Measurements from ENCODE around the gene SDR9C7. TPM values are rescaled to one million over a fixed set of nuclear protein-coding genes. Genes with fewer than 3 reads are reported as not detected.
"Not testable (repeated sequence)": the region's sequence is repeated elsewhere in the genome, so short reads cannot be mapped to it uniquely, and the experiment has no call there.

SDR9C7 gene
- not detected for total RNA-seq (2013)
- polyA plus RNA-seq (not detected), polyA minus RNA-seq (0.14 TPM in 1 of 2 replicates, not detected in the other), total RNA-seq (0 to 0.90 (median 0) reads per million in 11 experiments)

DNA sequence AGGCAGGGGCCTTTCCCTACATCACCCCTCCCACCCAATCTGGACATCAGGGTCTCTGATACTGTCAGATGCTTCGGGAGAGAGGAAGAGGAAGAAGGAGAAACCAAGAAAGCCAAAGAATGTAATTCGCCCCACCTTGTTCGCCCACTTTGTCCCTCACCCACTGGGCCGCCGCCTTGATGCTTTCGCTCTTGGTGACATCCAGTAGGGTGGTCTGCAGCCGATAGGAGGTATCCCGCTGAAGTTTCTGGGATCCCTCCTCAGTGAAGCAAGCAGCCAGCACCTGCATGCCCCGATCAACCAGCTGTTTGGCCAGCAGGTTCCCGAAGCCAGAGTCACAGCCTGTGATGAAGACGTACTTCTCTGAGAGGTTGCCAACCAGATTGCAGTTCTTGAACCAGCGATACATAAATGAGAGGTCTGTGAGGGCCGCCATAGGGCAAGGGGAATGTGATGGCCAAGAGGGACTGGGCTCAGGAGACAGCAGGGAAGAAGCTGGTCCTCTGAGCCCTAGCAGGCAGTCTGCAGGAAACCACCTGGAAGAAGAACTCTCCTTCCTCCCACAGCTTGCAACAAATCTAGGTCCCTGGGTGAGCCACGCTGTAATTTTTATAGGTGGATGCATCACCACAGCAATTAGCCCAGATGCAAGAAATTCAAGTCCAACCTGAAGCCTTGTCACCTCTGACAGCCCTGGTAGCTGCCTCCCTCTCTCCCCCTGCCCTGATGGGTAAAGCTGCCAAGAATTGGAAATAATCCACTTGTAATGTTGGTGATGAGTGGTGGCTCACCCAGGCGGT, at the start of gene SDR9C7:
SDR9C7 (minus strand) TSS at position 583 of the 800 bp plus-strand sequence; CDS start at position 436, 147 bp downstream.
- Histone ChIP-seq H3K4me2 (replicated peaks; ENCODE audit: extremely low read depth, low read length, poor library complexity, severe bottlenecking) (peak within 1 kb of the TSS; percentile 69), H3K4me3 (replicated peaks in 1 of 3; ENCODE audit: low read depth in 2 of 3, low read length in 3 of 3) (peak within 1 kb of the TSS in 1 of 3 experiments; percentile 62), H3K79me2 (ENCODE audit: insufficient read depth, low read length) (no peaks in the 10 kb centered on the region), H3K36me3 (replicated peaks in 1 of 2; ENCODE audit: control insufficient read depth in 1 of 2, insufficient read depth in 2 of 2, low read length in 2 of 2) (no peaks in the 10 kb centered on the region), H3K9ac (ENCODE audit: insufficient read depth, low read length, poor library complexity, severe bottlenecking) (no peak within 1 kb of the TSS), H4K20me1 (ENCODE audit: insufficient read depth, low read length) (no peaks in the 10 kb centered on the region), H2AFZ (ENCODE audit: insufficient read depth, low read depth, low read length, poor library complexity, severe bottlenecking) (no peak within 1 kb of the TSS), H3K27me3 (ENCODE audit: control insufficient read depth in 2 of 2, insufficient read depth in 2 of 2, low read length in 2 of 2) (no peaks in the 10 kb centered on the region), H3K4me1 (ENCODE audit: control insufficient read depth in 1 of 2, insufficient read depth in 2 of 2, low read length in 2 of 2) (peaks cover 27 to 36% of the 10 kb centered on the region in 2 donors), H3K9me3 (replicated peaks in 1 of 2; ENCODE audit: control insufficient read depth in 1 of 2, insufficient read depth in 1 of 2, low read length in 2 of 2) (no peaks in the 10 kb centered on the region), H3K27ac (ENCODE audit: low read depth in 1 of 2, low read length in 2 of 2) (peak within 1 kb of the TSS; percentile 56 to 73)
- intact Hi-C loops (cut with micrococcal nuclease): loop anchor here in 1 of 2 donors (5.0 kb wide), 1 partner anchor 528 kb away; no protein-coding TSS in a partner anchor
- H3K27me3 Mint-ChIP-seq (ENCODE audit: low read depth in 3 of 3): peaks cover 2 to 6% (median 2%) of the 10 kb centered on the region in 3 donors
- TF ChIP-seq, protein P1, sequence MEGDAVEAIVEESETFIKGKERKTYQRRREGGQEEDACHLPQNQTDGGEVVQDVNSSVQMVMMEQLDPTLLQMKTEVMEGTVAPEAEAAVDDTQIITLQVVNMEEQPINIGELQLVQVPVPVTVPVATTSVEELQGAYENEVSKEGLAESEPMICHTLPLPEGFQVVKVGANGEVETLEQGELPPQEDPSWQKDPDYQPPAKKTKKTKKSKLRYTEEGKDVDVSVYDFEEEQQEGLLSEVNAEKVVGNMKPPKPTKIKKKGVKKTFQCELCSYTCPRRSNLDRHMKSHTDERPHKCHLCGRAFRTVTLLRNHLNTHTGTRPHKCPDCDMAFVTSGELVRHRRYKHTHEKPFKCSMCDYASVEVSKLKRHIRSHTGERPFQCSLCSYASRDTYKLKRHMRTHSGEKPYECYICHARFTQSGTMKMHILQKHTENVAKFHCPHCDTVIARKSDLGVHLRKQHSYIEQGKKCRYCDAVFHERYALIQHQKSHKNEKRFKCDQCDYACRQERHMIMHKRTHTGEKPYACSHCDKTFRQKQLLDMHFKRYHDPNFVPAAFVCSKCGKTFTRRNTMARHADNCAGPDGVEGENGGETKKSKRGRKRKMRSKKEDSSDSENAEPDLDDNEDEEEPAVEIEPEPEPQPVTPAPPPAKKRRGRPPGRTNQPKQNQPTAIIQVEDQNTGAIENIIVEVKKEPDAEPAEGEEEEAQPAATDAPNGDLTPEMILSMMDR (IDR thresholded peaks at IDR 0.05): no peak
- no peak within 1 kb of the TSS for H3K4me3 Mint-ChIP-seq
- 93% methylated on average over 12 of the region's 15 CpGs for WGBS (ENCODE audit: insufficient coverage)
- no peaks in the 10 kb centered on the region for H3K36me3 Mint-ChIP-seq
- peaks cover 0 to 7% (median 0%) of the 10 kb centered on the region in 7 donors for H3K9me3 Mint-ChIP-seq
- H3K27ac Mint-ChIP-seq: peak within 1 kb of the TSS; percentile 76 to 93 (median 87)
- peaks cover 43% of the 10 kb centered on the region for H3K4me1 Mint-ChIP-seq
- DNase-seq: no peak

DNA sequence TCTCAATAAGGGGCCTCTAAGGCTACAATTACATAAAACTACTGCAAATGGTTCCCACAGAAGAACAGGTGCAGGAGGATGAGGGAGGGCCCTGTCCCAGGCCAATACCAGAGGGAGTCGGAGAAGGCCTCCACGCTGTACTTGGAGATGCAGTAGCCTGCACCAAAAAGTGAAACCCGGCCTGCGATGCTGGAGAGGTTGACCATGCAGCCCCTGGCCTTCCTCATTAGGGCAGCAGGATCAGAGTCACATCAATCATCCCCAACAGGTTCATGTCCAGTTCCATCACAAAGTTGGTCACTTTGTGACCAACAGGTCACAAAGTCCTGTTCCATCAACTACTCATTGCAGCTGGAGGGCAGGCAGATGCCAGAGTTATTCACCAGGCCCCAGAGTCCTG, 49.2 kb upstream of the SDR9C7 start:
- no peaks in the 10 kb centered on the region for H3K36me3 ChIP-seq (replicated peaks in 1 of 2; ENCODE audit: control insufficient read depth in 1 of 2, insufficient read depth in 2 of 2, low read length in 2 of 2)
- H3K27ac ChIP-seq (ENCODE audit: low read depth in 1 of 2, low read length in 2 of 2): no peak overlapping the region
- H3K4me2 ChIP-seq (replicated peaks; ENCODE audit: extremely low read depth, low read length, poor library complexity, severe bottlenecking): no peak overlapping the region
- Mint-ChIP-seq H3K4me3 (no peak overlapping the region), H3K27me3 (ENCODE audit: low read depth in 3 of 3) (peaks cover 2 to 6% (median 4%) of the 10 kb centered on the region in 3 donors), H3K9me3 (peaks cover 0 to 3% (median 0%) of the 10 kb centered on the region in 7 donors), H3K4me1 (peaks cover 13% of the 10 kb centered on the region), H3K27ac (no peak overlapping the region), H3K36me3 (no peaks in the 10 kb centered on the region)
- DNase-seq: no peak
- intact Hi-C loops (cut with micrococcal nuclease): no loop called here
- H3K9ac ChIP-seq (ENCODE audit: insufficient read depth, low read length, poor library complexity, severe bottlenecking): no peak overlapping the region
- WGBS (ENCODE audit: insufficient coverage): 100% methylated on average over 4 of the region's 4 CpGs
- no peaks in the 10 kb centered on the region for H3K9me3 ChIP-seq (replicated peaks in 1 of 2; ENCODE audit: control insufficient read depth in 1 of 2, insufficient read depth in 1 of 2, low read length in 2 of 2)
- no peak overlapping the region for H2AFZ ChIP-seq (ENCODE audit: insufficient read depth, low read depth, low read length, poor library complexity, severe bottlenecking)
- H3K27me3 ChIP-seq (ENCODE audit: control insufficient read depth in 2 of 2, insufficient read depth in 2 of 2, low read length in 2 of 2): no peaks in the 10 kb centered on the region
- no peaks in the 10 kb centered on the region for H3K79me2 ChIP-seq (ENCODE audit: insufficient read depth, low read length)
- H3K4me3 ChIP-seq (replicated peaks in 1 of 3; ENCODE audit: low read depth in 2 of 3, low read length in 3 of 3): no peak overlapping the region
- TF ChIP-seq, protein P1 (IDR thresholded peaks at IDR 0.05): no peak
- peaks cover 9 to 12% of the 10 kb centered on the region in 2 donors for H3K4me1 ChIP-seq (ENCODE audit: control insufficient read depth in 1 of 2, insufficient read depth in 2 of 2, low read length in 2 of 2)
- no peaks in the 10 kb centered on the region for H4K20me1 ChIP-seq (ENCODE audit: insufficient read depth, low read length)

DNA sequence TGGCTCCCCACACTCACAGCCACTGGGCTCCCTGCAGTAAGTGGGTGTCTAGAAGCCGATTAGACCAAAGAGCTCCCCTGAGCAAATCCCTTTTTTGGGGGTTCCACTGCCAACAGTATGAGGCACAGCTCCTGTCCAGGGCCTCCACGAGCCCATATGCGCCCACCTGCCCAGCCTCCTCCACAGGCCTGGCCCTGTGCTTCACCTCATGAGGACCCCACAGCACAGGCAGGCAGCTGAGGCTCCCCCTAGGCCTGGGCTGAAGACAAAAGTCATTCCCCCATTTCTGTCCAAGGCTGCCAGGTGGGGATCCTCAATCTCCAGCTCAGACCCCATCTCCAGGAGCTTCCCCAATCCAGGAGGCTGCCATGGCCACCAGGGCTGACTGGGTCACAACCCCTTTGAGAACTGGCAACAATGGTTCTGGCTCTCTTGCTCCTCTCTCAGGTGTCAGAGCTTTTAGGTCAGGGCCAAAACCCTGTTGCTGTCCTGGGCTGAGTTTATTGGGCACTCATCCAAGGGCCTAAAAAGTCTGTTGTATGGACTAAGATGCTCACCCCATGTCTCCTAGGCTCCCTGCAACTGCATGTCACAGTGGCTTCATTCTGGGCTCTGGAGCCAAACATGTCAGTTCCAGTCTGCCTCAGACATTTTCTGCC, 48.5 kb upstream of the SDR9C7 start:
- intact Hi-C loops (cut with micrococcal nuclease); H3K4me3 Mint-ChIP-seq: not testable (repeated sequence)
- WGBS (ENCODE audit: insufficient coverage): 90% methylated on average over 2 of the region's 3 CpGs

More for the DNA sequence above, 48.5 kb upstream of the SDR9C7 start:
- not testable (repeated sequence) for H3K9me3 Mint-ChIP-seq; H3K36me3 Mint-ChIP-seq; H3K27me3 ChIP-seq (ENCODE audit: control insufficient read depth in 2 of 2, insufficient read depth in 2 of 2, low read length in 2 of 2); H3K4me1 ChIP-seq (ENCODE audit: control insufficient read depth in 1 of 2, insufficient read depth in 2 of 2, low read length in 2 of 2); H2AFZ ChIP-seq (ENCODE audit: insufficient read depth, low read depth, low read length, poor library complexity, severe bottlenecking); H3K79me2 ChIP-seq (ENCODE audit: insufficient read depth, low read length); H3K27ac ChIP-seq (ENCODE audit: low read depth in 1 of 2, low read length in 2 of 2); H3K4me1 Mint-ChIP-seq; H4K20me1 ChIP-seq (ENCODE audit: insufficient read depth, low read length); H3K27ac Mint-ChIP-seq; H3K4me2 ChIP-seq (replicated peaks; ENCODE audit: extremely low read depth, low read length, poor library complexity, severe bottlenecking); H3K27me3 Mint-ChIP-seq (ENCODE audit: low read depth in 3 of 3); DNase-seq; H3K4me3 ChIP-seq (replicated peaks in 1 of 3; ENCODE audit: low read depth in 2 of 3, low read length in 3 of 3); H3K36me3 ChIP-seq (replicated peaks in 1 of 2; ENCODE audit: control insufficient read depth in 1 of 2, insufficient read depth in 2 of 2, low read length in 2 of 2); H3K9me3 ChIP-seq (replicated peaks in 1 of 2; ENCODE audit: control insufficient read depth in 1 of 2, insufficient read depth in 1 of 2, low read length in 2 of 2); H3K9ac ChIP-seq (ENCODE audit: insufficient read depth, low read length, poor library complexity, severe bottlenecking)
